LNCAP (cell line): ENCODE results near the gene VAV1.

Experiments
- TF ChIP-seq, protein P1 (sequence below): fragments of 450-650 bp; IDR thresholded peaks from 2 replicates; pipeline ENCODE4 v1.5.1; 2017; ENCODE audit warnings: mild to moderate bottlenecking

Gene VAV1

DNA sequence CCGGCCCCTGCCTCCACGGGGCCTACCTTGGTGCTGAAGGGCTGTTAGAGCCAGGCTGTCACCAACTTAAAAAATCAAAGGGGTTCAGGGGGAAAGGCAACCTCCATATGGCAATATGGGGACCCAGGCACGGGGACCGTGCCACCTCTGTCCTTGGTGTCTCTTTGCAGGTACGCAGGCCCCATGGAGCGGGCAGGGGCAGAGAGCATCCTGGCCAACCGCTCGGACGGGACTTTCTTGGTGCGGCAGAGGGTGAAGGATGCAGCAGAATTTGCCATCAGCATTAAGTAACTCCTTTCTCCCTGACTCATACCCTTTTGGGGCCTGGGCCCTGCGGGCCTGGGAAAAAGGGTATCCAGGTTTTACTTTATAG lies 75.3 kb downstream of the VAV1 start:
- TF ChIP-seq, protein P1, sequence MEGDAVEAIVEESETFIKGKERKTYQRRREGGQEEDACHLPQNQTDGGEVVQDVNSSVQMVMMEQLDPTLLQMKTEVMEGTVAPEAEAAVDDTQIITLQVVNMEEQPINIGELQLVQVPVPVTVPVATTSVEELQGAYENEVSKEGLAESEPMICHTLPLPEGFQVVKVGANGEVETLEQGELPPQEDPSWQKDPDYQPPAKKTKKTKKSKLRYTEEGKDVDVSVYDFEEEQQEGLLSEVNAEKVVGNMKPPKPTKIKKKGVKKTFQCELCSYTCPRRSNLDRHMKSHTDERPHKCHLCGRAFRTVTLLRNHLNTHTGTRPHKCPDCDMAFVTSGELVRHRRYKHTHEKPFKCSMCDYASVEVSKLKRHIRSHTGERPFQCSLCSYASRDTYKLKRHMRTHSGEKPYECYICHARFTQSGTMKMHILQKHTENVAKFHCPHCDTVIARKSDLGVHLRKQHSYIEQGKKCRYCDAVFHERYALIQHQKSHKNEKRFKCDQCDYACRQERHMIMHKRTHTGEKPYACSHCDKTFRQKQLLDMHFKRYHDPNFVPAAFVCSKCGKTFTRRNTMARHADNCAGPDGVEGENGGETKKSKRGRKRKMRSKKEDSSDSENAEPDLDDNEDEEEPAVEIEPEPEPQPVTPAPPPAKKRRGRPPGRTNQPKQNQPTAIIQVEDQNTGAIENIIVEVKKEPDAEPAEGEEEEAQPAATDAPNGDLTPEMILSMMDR, result no peak

DNA sequence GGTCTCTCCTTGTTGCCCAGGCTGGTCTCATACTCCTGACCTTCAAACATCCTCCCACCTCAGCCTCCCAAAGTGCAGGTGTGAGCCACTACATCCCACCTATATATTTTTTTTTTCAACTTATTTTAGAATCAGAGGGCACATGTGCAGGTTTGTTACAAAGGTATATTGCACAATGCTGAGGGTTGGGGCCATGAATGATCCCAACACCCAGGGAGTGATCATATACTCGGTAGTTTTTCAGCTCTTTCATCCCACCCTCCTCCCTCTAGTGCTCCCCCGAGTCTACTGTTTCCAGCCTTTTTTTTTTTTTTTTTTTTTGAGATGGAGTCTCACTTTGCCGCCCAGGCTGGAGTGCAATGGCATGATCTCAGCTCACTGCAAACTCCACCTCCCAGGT lies 76.5 kb downstream of the VAV1 start:
- TF ChIP-seq, protein P1, result no peak

DNA sequence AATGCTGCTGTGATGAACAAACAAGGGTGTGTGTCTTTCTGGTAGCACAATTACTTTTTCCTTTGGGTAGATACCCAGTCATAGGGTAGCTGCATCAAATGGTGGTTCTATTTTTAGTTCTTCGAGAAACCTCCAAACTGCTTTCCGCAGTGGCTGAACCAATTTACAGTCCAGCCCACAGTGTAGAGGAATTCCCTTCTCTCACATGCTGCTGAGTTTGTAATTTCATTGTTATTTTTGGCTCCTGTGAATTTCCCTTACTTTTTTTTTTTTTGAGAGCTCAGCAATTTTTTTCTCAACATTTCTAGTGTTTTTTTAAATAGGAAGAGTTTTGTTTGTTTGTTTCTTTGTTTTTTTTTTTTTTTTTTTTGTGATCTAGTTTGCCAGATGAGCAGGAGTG lies 77.4 kb downstream of the VAV1 start:
- TF ChIP-seq, protein P1, result no peak

DNA sequence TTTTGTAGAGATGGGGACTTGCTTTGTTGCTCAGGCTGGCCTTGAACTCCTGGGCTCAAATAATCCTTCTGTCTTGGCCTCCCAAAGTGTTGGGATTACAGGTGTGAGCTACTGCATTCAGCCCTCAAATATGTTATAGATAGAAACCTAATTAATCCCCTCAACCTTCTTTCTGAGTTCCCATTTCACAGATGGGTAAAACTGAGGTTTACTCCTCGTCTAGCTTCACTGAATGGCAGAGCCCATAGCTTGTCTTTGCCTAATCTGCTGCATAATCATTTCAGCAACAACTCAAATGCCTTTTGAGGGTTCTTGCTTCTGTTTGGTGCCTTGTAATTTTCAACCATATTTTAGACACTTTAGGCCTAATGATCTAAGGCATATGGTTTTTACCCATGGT lies 78.9 kb downstream of the VAV1 start:
- TF ChIP-seq, protein P1, result no peak

DNA sequence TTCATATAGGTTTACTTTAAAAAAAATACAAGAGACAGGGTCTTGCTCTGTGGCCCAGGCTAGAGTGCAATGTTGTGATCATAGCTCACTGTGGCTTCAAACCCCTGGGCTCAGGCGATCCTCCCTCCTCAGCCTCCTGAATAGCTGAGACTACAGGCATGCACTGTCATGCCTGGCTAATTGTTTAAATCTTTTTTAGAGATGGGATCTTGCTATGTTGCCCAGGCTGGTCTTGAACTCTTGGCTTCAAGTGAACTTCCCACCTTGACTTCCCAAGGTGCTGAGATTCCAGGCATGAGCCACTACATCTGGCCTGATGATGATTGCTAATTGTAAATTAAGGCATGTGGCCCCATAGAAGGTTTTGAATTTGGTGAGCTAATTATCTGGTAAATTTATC lies 79.5 kb downstream of the VAV1 start:
- TF ChIP-seq, protein P1, result no peak

DNA sequence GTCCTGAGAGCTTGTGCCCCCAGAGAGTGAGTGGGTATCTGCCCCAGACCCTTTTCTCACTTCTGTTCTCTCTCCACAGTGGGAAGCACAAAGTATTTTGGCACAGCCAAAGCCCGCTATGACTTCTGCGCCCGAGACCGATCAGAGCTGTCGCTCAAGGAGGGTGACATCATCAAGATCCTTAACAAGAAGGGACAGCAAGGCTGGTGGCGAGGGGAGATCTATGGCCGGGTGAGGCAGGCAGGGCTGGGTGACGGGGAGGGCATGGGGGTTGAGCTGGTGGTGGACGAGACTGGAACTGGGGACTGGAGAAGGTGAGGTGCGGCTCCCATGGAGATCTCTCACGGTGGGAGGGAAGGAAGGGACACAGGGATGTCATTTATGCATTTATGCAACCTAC lies 81.4 kb downstream of the VAV1 start:
- TF ChIP-seq, protein P1, result no peak

DNA sequence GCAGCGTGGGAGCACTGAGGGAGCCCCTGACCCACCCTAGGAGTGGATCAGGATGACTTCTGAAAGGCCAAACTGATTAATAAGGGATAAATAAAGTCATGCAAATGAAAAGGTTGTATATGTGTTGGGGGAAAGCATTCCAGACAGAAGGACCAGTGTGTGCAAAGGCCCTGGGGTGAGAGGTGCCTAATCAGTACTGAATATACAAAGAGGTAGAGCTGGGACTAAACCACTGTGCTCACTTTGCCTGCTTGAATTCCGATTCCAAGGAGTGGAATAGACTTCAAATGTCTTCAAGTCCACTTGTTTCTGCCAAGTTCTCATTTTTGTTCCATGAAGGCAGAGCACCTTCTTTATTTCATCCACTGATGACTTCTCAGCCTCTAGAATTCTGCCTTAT lies 82.2 kb downstream of the VAV1 start:
- TF ChIP-seq, protein P1, result no peak

DNA sequence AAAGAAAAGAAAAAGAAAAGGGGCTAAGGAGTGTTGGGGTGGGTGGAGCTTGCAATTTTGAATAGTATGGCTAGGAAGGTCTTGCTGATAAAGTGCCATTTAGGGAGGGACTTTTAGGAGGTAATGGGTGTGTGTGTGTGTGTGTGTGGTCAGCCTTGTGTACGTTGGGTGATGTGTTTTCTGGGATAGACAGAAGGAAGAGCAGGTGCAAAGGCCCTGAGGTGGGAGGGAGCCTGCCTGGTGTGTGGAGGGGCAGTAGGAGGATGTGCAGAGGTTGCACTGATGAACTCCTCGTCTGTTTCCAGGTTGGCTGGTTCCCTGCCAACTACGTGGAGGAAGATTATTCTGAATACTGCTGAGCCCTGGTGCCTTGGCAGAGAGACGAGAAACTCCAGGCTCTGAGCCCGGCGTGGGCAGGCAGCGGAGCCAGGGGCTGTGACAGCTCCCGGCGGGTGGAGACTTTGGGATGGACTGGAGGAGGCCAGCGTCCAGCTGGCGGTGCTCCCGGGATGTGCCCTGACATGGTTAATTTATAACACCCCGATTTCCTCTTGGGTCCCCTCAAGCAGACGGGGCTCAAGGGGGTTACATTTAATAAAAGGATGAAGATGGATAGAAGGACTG lies 84.4 kb downstream of the VAV1 start:
- TF ChIP-seq, protein P1, result no peak
